ENCODE measurements around the gene KIAA1958.

Gene KIAA1958, protein sequence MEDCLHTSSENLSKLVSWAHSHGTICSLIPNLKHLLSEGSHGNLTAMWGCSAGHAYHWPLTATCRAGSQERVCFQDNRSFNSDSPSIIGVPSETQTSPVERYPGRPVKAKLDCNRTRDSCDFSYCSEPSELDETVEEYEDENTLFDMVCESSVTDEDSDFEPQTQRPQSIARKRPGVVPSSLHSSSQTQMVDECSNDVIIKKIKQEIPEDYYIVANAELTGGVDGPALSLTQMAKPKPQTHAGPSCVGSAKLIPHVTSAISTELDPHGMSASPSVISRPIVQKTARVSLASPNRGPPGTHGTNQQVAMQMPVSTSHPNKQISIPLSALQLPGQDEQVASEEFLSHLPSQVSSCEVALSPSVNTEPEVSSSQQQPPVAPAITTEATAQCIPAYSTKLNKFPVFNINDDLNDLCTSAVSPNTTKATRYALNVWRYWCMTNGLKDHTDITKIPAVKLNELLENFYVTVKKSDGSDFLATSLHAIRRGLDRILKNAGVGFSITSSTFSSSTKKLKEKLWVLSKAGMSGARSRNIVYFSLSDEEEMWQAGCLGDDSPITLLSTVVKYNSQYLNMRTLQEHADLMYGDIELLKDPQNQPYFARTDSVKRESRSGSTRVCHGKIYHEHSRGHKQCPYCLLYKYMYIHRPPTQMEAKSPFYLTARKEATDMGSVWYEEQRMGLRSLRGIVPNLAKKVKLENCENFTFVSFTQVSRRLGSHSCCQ

DNA sequence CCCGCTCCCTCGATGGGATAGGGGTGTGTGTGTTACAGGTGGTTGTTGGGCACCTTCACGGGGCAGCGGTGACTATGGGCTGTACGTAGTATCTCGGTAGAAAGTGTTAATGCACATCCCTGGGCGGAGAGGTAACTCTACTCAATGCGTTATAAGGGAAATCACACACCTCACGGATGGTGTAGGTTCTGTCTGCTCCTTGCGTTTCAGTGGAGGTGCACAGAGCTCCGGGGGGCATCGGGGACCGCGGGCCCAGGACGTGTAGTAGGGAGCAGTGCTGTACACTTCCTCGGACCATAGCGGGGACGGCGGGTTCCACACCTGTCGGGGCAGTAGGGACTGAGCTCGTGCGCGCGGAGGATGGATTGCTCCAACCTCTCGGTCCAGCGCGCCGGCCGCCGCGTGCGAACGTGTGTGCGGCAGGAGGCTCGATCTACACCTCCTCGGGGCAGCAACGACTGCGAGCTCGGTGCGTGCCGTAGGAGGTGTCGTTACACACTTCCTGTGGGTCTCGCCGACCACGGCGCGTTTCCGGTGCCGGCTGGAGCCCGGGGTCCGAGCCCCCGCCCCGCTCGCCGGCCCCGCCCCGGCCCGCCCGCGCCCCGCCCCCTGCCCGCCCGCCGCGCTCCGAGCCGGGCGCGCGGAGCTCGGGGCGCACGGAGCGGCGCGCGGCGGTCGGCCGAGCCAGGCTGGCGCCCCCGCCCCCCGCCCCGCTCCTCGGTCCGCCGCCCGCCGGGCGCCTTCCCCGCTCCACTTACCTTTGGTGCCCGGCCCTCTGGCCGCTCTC lies at the start of gene KIAA1958:
KIAA1958 (plus strand) TSS at position 607 of the 787 bp plus-strand sequence. CDS start 87,254 bp downstream, outside the sequence.
- ChIA-PET POLR2A (interaction anchor here (0.5 to 2.1 kb wide), 17 partner anchors 9 to 307 kb away, joined by 3 to 25 read pairs (median 3); partner anchors contain the start of gene HSDL2), CTCF (no interaction called here)
- TF ChIP-seq FOXK2 (IDR thresholded peaks at IDR 0.05), result no peak
- TF ChIP-seq L3MBTL2 (conservative IDR thresholded peaks at IDR 0.05), result peak; percentile 95
- peak; percentile 49 for TF ChIP-seq ELF4 (IDR thresholded peaks at IDR 0.05)
- no peak for TF ChIP-seq ZNF384 (IDR thresholded peaks at IDR 0.05)
- no peak for TF ChIP-seq ARNT (IDR thresholded peaks at IDR 0.05)
- no peak for TF ChIP-seq CTBP1 (IDR thresholded peaks at IDR 0.05; ENCODE audit: borderline replicate concordance)
- DNase-seq (ENCODE audit: extremely low spot score), result peak; percentile 90

DNA sequence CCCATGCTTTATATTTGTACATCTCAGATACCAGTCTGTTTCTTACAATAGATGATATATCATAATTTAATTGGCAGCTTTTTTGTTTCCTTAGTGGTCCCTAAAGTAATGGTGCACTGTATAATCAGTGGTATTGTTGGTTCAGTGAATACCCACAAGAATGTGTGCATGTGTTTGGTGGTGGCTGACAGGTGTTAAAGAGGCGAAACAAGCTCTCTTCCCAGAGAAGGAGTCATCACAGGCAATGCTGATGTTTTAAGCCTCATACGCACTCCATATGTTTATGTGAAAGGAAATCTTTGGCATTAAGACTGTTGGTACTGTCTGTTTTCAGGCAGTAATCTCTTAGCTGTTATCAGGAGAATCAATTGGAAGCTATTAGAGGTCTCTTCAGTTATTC lies 49.2 kb upstream of the KIAA1958 start:
- TF ChIP-seq TARDBP (IDR thresholded peaks at IDR 0.05) (no peak), ARNT (IDR thresholded peaks at IDR 0.05) (no peak)
- no peak for DNase-seq (ENCODE audit: extremely low spot score)
- POLR2A ChIA-PET, result no interaction called here
- CTCF ChIA-PET, result interaction anchor here (0.6 kb wide), 1 partner anchor 350 kb away, joined by 4 read pairs; no protein-coding TSS in a partner anchor

DNA sequence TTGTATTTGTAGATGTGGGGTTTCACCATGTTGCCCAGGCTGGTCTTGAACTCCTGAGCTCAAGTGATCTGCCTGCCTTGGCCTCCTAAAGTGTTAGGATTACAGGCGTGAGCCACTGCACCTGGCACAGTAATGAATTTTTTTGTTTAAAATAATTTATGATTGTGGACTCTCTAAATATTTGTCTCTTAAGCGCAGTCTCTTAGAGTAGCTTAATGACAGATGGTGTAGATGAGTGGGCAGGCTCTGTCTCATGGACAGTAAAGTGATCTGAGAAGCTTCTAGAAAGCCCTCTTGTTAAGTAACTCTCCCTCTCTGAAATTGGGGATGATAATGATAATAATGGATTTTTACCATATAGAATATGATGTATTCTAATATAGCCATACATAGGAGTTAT lies 47.5 kb upstream of the KIAA1958 start:
- ChIA-PET POLR2A (no interaction called here), CTCF (no interaction called here)
- no peak for DNase-seq (ENCODE audit: extremely low spot score)
- TF ChIP-seq HDGF (IDR thresholded peaks at IDR 0.05; ENCODE audit: borderline replicate concordance) (no peak), SUZ12 (IDR thresholded peaks at IDR 0.05) (no peak)

DNA sequence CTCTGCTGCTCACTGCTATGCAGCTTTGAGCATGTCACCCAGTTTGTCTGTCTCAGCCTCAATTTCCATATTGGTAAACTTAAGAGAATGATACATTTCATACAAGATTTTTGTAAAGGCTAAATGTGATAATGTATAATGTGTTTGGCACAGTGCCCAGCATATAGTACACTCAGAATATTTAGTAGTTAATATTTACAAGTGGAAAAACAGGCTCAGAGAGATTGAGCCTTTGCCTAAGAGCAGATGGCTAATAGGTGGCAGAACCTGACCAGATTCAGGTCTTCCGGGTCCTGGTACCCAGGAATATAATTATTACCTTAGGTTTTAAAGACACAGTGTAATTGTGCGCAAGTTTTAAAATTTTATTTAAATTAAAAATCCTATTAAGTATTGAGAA lies 46.8 kb upstream of the KIAA1958 start:
- no peak for DNase-seq (ENCODE audit: extremely low spot score)
- CTCF ChIA-PET, result no interaction called here
- TF ChIP-seq, protein P1, sequence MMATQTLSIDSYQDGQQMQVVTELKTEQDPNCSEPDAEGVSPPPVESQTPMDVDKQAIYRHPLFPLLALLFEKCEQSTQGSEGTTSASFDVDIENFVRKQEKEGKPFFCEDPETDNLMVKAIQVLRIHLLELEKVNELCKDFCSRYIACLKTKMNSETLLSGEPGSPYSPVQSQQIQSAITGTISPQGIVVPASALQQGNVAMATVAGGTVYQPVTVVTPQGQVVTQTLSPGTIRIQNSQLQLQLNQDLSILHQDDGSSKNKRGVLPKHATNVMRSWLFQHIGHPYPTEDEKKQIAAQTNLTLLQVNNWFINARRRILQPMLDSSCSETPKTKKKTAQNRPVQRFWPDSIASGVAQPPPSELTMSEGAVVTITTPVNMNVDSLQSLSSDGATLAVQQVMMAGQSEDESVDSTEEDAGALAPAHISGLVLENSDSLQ (IDR thresholded peaks at IDR 0.05), result no peak
- TF ChIP-seq TARDBP (IDR thresholded peaks at IDR 0.05), result no peak
- TF ChIP-seq FOXM1 (IDR thresholded peaks at IDR 0.05; ENCODE audit: borderline replicate concordance), result no peak
- TF ChIP-seq CTBP1 (IDR thresholded peaks at IDR 0.05; ENCODE audit: borderline replicate concordance), result no peak
- no peak for TF ChIP-seq ZNF384 (IDR thresholded peaks at IDR 0.05)
- no peak for TF ChIP-seq SP1 (IDR thresholded peaks at IDR 0.05)
- no peak for TF ChIP-seq NFRKB (IDR thresholded peaks at IDR 0.05)
- TF ChIP-seq L3MBTL2 (conservative IDR thresholded peaks at IDR 0.05), result no peak
- no peak for TF ChIP-seq HDGF (IDR thresholded peaks at IDR 0.05; ENCODE audit: borderline replicate concordance)
- TF ChIP-seq SUZ12 (IDR thresholded peaks at IDR 0.05), result no peak
- no peak for TF ChIP-seq ARNT (IDR thresholded peaks at IDR 0.05)
- no peak for TF ChIP-seq FOXK2 (IDR thresholded peaks at IDR 0.05)
- no peak for TF ChIP-seq FOXA1 (IDR thresholded peaks at IDR 0.05)
- TF ChIP-seq BHLHE40 (IDR thresholded peaks at IDR 0.05; ENCODE audit: borderline replicate concordance), result no peak
- TF ChIP-seq ELF4 (IDR thresholded peaks at IDR 0.05), result no peak
- TF ChIP-seq LEF1 (IDR thresholded peaks at IDR 0.05; ENCODE audit: borderline replicate concordance), result no peak
- POLR2A ChIA-PET, result no interaction called here

DNA sequence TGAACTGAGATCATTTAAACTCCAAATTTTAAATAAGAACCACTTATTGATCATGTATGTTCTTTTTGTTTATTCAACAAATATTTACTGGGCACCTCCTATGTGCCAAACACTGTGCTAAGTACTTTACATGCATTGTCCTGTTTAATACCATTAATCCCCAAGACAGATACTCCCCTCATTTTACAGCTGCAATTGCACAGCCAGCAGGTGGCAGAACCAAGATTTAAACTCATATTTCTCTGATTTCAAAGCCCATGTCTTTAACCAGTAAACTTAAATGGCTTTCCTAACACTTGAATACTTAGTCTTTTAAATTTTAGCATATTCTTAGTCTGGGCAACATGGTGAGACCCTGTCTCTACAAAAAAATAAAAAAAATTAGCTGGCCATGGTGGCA lies 43.4 kb upstream of the KIAA1958 start:
- CTCF ChIA-PET, result interaction anchor here (0.7 to 1.8 kb wide), 4 partner anchors 11 to 350 kb away, joined by 3 to 5 read pairs (median 4); no protein-coding TSS in a partner anchor
- POLR2A ChIA-PET, result no interaction called here
- DNase-seq (ENCODE audit: extremely low spot score), result no peak
- TF ChIP-seq HDGF (IDR thresholded peaks at IDR 0.05; ENCODE audit: borderline replicate concordance) (no peak), L3MBTL2 (conservative IDR thresholded peaks at IDR 0.05) (no peak), ARNT (IDR thresholded peaks at IDR 0.05) (no peak), NFRKB (IDR thresholded peaks at IDR 0.05) (no peak), SUZ12 (IDR thresholded peaks at IDR 0.05) (no peak), TARDBP (IDR thresholded peaks at IDR 0.05) (no peak), ELF4 (IDR thresholded peaks at IDR 0.05) (no peak), LEF1 (IDR thresholded peaks at IDR 0.05; ENCODE audit: borderline replicate concordance) (no peak), BHLHE40 (IDR thresholded peaks at IDR 0.05; ENCODE audit: borderline replicate concordance) (no peak), FOXM1 (IDR thresholded peaks at IDR 0.05; ENCODE audit: borderline replicate concordance) (no peak), FOXK2 (IDR thresholded peaks at IDR 0.05) (no peak), FOXA1 (IDR thresholded peaks at IDR 0.05) (no peak), SP1 (IDR thresholded peaks at IDR 0.05) (no peak), ZNF384 (IDR thresholded peaks at IDR 0.05) (no peak), CTBP1 (IDR thresholded peaks at IDR 0.05; ENCODE audit: borderline replicate concordance) (no peak)
- TF ChIP-seq, protein P1 (IDR thresholded peaks at IDR 0.05), result no peak

DNA sequence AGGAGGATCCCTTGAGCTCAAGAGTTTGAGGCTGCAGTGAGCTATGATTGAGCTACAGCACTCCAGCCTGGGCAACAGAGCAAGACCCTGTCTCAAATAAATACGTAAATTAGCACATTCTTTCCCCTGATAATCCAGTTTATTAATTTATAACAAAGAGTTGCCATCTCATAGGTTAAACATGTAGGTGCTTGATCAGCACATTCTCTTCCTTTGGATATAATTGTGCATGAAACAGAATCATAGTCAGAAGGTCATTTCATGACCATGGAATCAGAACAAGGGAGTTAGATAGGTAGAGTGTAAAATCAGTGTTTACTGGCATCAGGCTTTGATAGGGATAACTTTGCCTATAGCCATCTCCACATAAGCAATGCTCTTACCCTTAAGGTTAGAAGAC lies 43.0 kb upstream of the KIAA1958 start:
- ChIA-PET CTCF (interaction anchor here (0.7 to 1.8 kb wide), 5 partner anchors 11 to 350 kb away, joined by 3 to 5 read pairs (median 4); no protein-coding TSS in a partner anchor), POLR2A (no interaction called here)
- TF ChIP-seq NFRKB (IDR thresholded peaks at IDR 0.05) (no peak), ELF4 (IDR thresholded peaks at IDR 0.05) (no peak), L3MBTL2 (conservative IDR thresholded peaks at IDR 0.05) (no peak), SP1 (IDR thresholded peaks at IDR 0.05) (no peak), FOXM1 (IDR thresholded peaks at IDR 0.05; ENCODE audit: borderline replicate concordance) (no peak), CTBP1 (IDR thresholded peaks at IDR 0.05; ENCODE audit: borderline replicate concordance) (no peak), LEF1 (IDR thresholded peaks at IDR 0.05; ENCODE audit: borderline replicate concordance) (no peak), FOXK2 (IDR thresholded peaks at IDR 0.05) (no peak), FOXA1 (IDR thresholded peaks at IDR 0.05) (no peak), HDGF (IDR thresholded peaks at IDR 0.05; ENCODE audit: borderline replicate concordance) (no peak), ZNF384 (IDR thresholded peaks at IDR 0.05) (no peak), BHLHE40 (IDR thresholded peaks at IDR 0.05; ENCODE audit: borderline replicate concordance) (no peak), TARDBP (IDR thresholded peaks at IDR 0.05) (no peak), ARNT (IDR thresholded peaks at IDR 0.05) (no peak), SUZ12 (IDR thresholded peaks at IDR 0.05) (no peak)
- TF ChIP-seq, protein P1 (IDR thresholded peaks at IDR 0.05), result no peak
- no peak for DNase-seq (ENCODE audit: extremely low spot score)
